Mesodermal cell (in vitro differentiated cells): ENCODE results near the gene GALNT2.

ENCODE experiments used
- H3K27ac ChIP-seq: 2 replicates; pipeline ENCODE4 v1.7.0; 2013; ENCODE audit warnings: mild to moderate bottlenecking, low read depth, low read length, moderate library complexity; ENCODE audit not compliant: severe bottlenecking
- H3K36me3 ChIP-seq: 2 replicates; pipeline ENCODE4 v1.7.1; 2013; ENCODE audit warnings: mild to moderate bottlenecking, low read length, moderate library complexity; ENCODE audit not compliant: control insufficient read depth, insufficient read depth
- H3K4me1 ChIP-seq: one replicate; pipeline ENCODE4 v1.7.1; 2013; ENCODE audit warnings: mild to moderate bottlenecking, low read length; ENCODE audit not compliant: insufficient read depth, control insufficient read depth, poor library complexity, severe bottlenecking
- H3K4me3 ChIP-seq: 2 replicates; pipeline ENCODE4 v1.7.0; 2013; ENCODE audit warnings: low read length, control low read depth, mild to moderate bottlenecking; ENCODE audit not compliant: insufficient read depth, poor library complexity, severe bottlenecking; ENCODE audit errors: extremely low read depth
- H3K9me3 ChIP-seq: 2 replicates; pipeline ENCODE4 v1.7.1; 2013; ENCODE audit warnings: mild to moderate bottlenecking, low read length, moderate library complexity; ENCODE audit not compliant: control insufficient read depth
- WGBS, 2 experiments: methylation state at CpG; one replicate each; pipeline ENCODE4 v1.1.5; 2013; ENCODE audit warnings: missing lambda C conversion rate in 2 of 2; ENCODE audit not compliant: insufficient coverage in 2 of 2; 5-methylcytosine and 5-hydroxymethylcytosine counted together

The GALNT2 gene

DNA sequence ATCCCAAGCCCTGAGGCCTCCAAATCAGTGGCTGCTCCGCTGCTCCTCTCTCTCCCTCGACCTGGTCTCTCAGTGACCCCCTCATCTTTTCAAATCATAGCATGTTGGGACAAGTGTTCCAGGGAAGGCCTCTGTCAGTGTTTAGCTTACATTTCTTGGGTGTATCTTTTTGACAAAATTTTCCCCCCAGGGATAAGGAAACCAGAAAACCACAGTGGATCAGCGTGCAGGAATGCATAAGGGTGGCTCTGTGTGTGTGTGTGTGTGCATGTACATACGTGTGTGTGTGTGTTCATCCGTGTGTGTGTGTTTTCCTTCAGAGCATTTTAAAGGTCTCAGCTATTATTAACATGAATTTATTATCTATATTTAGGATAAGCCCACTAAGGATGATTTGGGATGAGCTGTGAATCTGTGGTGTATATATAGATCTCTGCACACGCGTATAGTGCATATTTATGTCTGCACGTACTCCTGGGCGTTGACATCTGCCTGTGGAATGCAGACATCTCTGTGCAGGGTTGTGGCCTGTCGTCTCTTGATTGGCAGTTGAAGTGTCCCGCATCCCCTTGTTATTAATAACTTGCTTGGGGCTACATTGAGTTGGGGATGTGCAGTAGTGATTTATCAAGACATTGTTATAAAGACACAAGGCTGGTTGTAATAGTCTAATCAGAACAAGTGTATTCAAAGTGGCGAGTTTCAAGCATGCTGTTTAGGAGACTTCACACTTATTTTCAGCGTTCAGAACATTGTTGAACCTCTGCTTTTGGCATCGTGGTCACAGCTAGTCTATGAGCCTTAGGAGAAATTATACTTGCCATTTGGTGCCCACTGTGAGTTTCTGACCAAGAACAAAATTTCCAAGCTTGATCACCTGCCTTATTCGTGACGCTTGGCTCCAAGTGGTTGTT lies 55.6 kb downstream of the GALNT2 start:
- H3K4me1 ChIP-seq = peaks cover 30% of the 10 kb centered on the region
- H3K9me3 ChIP-seq = no peaks in the 10 kb centered on the region
- H3K36me3 ChIP-seq = peaks cover 4% of the 10 kb centered on the region
- H3K27ac ChIP-seq = no peak overlapping the region
- 90 to 96% methylated on average over 9 to 10 of the region's 16 CpGs for WGBS, 2 experiments
- H3K4me3 ChIP-seq = no peak overlapping the region

DNA sequence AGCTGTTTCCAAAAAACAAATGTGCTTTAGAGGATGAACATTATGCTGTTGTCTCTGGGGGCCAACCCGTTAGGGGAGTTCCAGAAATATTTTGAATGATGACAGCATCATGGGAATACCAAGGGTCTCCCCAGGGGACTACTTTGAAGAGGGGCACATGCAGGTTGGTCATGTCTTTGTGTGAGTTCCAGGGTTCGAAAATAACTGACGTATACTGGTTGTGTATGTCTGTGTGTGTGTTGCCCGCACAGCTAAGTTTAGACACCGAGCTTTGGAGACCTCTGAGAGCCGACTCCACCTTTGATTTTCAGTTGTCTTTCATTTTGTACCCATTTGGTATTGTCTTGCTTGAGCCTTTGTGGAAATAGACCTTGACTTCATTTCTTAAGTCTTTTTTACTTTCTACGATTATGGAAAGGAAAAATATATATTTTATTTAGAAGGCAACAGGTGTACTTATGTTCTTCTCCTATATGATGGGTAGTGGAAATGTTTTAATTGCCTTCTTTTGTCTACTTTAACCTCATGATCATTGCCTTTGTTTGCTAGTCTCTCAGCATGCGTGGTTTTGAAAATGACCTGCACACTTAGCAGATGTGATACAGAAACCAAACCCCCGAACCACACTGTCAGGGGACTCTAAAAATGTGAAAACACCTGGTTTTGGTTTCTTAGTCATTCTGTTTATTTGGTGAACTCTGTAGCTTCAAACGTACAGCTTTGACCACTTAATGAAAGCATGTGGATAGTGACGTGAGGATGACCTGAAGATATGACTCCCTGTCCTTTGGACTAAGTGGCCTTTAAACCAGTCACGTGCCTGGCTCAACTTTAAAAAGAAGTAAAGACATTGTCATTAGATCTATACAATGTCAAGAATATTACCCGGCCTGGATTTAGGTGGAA lies 56.5 kb downstream of the GALNT2 start:
- Histone ChIP-seq H3K36me3 (peaks cover 4% of the 10 kb centered on the region), H3K27ac (no peak overlapping the region), H3K4me1 (peaks cover 35% of the 10 kb centered on the region), H3K4me3 (no peak overlapping the region), H3K9me3 (no peaks in the 10 kb centered on the region)
- 93 to 96% methylated on average over 7 to 9 of the region's 13 CpGs for WGBS, 2 experiments

DNA sequence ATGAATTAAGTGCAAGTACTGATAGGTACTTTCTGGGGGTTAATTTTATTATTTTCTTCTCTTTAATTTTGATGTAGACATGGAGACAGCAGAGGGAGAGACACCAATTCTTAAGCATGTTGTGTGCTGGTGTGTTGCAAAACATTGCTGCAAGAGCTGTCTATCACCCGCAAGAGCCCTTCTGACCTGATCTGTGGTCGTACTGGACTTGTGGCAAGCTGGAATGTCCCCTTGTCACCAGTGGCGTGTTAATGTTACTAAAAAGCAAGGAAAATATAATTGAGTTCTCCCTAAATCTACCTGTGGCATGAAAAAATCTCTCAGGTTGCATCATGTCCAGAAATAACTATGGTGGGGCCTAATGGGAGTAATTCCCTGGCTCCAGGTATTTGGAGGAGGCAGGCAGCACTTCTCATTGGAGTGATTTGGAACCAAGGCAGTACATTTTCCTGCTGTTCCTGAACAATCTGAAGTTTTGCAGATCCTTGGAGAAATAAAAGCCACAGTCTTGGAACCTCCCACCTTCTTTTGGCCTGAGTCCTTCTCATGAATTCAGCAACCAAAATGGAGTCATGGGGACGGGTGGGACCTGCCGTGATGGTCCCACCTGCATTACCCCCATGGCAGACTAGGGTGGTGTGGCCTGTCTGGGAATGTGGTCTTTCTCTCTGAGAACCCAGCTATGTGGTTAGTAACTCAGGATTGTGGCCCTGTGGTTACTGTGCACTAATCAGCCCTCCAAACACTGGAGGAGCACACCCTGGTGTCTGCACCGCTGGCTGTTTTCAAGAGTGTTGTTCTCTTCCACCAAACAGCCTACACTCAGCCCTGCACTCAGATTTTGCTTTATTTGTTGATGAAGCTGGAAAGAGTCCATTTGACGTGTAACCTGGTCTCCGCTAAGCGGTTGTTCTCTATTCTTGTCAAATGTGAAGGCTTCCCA lies 57.4 kb downstream of the GALNT2 start:
- Histone ChIP-seq H3K36me3 (peaks cover 4% of the 10 kb centered on the region), H3K4me1 (peaks cover 35% of the 10 kb centered on the region), H3K9me3 (no peaks in the 10 kb centered on the region), H3K4me3 (no peak overlapping the region), H3K27ac (no peak overlapping the region)
- 83 to 97% methylated on average over 3 to 6 of the region's 9 CpGs for WGBS, 2 experiments

- no peak overlapping the region for H3K27ac ChIP-seq
Measured at GRCh38 chr1:230125141-230125540, 58.1 kb downstream of the GALNT2 start.

DNA sequence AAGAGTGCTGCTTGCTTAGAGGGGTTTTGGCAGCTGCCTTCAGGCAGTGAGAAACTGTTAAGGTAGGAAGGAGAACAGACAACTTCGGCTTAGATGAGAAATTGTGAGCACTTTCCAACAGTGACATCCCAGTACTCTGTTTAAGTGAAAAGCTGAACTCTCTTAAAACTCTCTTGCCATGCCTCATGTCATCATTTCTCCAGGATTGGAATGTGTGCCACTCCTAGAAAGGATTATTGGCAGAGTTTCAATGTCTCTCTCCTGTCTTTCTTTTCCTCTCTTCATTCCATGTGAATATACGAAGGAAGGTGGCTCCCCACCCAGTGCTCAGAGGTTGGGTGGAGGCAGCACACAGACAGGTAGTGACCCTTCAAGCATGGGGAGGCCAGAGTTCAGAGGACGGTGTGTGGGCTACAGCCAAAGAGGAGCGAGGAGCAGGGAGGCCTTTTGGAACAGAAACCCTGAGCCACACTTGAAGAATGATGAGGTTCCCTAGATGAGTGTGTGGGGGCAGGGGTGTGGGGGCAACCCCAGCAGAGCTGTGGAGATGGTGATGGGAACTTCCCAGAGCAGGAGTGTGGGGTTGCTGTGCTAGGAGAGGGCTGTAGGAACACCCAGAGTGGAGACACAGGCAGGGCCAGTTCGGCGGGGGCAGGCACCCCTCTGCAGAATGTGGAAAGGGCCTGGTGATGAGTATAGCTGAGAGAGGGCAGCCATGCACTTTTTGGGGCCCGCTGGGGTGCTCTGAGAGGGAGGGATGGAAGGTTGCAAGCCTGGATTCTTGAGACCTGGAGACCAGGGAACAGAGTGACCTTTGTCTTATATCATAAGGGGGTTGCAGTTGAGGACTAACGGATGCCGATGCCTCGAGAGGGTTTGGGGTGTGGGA lies 58.8 kb downstream of the GALNT2 start:
- H3K9me3 ChIP-seq = no peaks in the 10 kb centered on the region
- H3K36me3 ChIP-seq = no peaks in the 10 kb centered on the region
- no peak overlapping the region for H3K4me3 ChIP-seq
- H3K27ac ChIP-seq = no peak overlapping the region
- WGBS, 2 experiments = 85 to 95% methylated on average over 8 to 9 of the region's 10 CpGs
- H3K4me1 ChIP-seq = peaks cover 35% of the 10 kb centered on the region

More at GRCh38 chr1:230125141-230125540, 58.1 kb downstream of the GALNT2 start:
- H3K9me3 ChIP-seq = no peaks in the 10 kb centered on the region
- 92 to 93% methylated on average over 6 of the region's 6 CpGs for WGBS, 2 experiments
- peaks cover 4% of the 10 kb centered on the region for H3K36me3 ChIP-seq
- H3K4me3 ChIP-seq = no peak overlapping the region
- peaks cover 35% of the 10 kb centered on the region for H3K4me1 ChIP-seq

- H3K36me3 ChIP-seq = no peaks in the 10 kb centered on the region
- no peak overlapping the region for H3K4me3 ChIP-seq
- H3K9me3 ChIP-seq = no peaks in the 10 kb centered on the region
- H3K27ac ChIP-seq = no peak overlapping the region
- WGBS, 2 experiments = 85 to 93% methylated on average over 11 to 13 of the region's 16 CpGs
- peaks cover 35% of the 10 kb centered on the region for H3K4me1 ChIP-seq
Measured at GRCh38 chr1:230126529-230127104, 59.6 kb downstream of the GALNT2 start.

- WGBS, 2 experiments = 85 to 89% methylated on average over 12 to 20 of the region's 25 CpGs
- no peaks in the 10 kb centered on the region for H3K36me3 ChIP-seq
Measured at GRCh38 chr1:230127105-230128054, 60.3 kb downstream of the GALNT2 start.

DNA sequence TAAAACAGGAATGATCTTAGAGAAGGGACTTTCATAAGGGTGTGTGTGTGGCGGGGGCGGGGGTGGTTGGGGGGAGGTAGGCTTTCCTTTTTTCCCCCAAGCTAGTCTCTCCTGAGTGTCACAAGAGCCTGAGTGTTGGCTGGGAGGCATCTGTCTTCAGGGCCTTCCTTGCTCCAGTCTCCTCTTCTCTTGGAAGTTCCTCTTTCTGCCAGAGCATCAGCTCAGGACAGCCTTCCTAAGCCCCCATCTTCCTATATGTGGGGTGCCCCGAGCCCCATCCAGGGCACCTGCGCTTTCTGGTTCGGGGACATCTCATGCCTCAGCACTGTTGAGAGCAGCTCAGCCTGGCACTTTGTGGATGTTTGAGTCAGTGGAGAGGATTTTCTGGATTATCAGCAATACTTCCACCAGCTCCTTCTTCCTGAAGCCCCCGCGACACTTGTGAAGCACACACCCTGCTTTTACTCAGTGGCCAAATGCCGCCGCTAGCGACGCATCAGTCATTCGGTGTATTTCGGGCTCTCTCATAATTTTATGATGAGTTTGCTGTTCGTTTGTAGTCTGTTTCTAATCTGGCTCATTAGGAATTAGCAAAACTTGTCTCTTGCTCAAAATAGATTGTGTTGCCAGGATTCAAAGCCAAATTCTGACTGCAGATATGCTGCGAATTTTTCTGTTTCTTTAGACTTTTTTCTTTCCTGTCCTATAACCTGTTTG lies 61.7 kb downstream of the GALNT2 start:
- H3K4me3 ChIP-seq = no peak overlapping the region
- WGBS, 2 experiments = 83 to 95% methylated on average over 5 to 7 of the region's 15 CpGs

More at GRCh38 chr1:230127105-230128054, 60.3 kb downstream of the GALNT2 start:
- Histone ChIP-seq H3K9me3 (no peaks in the 10 kb centered on the region), H3K4me3 (no peak overlapping the region), H3K27ac (no peak overlapping the region), H3K4me1 (peaks cover 33% of the 10 kb centered on the region)

More for the DNA sequence above, 61.7 kb downstream of the GALNT2 start:
- Histone ChIP-seq H3K36me3 (no peaks in the 10 kb centered on the region), H3K9me3 (no peaks in the 10 kb centered on the region), H3K4me1 (peaks cover 30% of the 10 kb centered on the region), H3K27ac (no peak overlapping the region)
